Ovary (tissue), 3 donors: Measurements from ENCODE around the gene ADGRD1.

Experiments
- EP300 ChIP-seq: sonication (generic); formaldehyde crosslinking; IDR thresholded peaks from one replicate; pipeline ENCODE4 v1.6.1; 2017; ENCODE audit warnings: antibody characterized with exemption
- POLR2A ChIP-seq: fragments of 450-650 bp; IDR thresholded peaks from one replicate; pipeline ENCODE4 v1.6.1; 2017; ENCODE audit warnings: antibody characterized with exemption, mild to moderate bottlenecking, moderate library complexity
- TF ChIP-seq, protein P1 (sequence below), 3 donors: fragments of 450-650 bp in 2 of 3; fragments of 200-600 bp in 1 of 3; IDR thresholded peaks; one replicate each; pipeline versions ENCODE4 v1.5.1 to v1.8.0; 2016 to 2022; ENCODE audit warnings: antibody characterized with exemption in 3 of 3, mild to moderate bottlenecking in 1 of 3
- donor health status: DM: no; HTN: no; CAD: no.

DNA sequence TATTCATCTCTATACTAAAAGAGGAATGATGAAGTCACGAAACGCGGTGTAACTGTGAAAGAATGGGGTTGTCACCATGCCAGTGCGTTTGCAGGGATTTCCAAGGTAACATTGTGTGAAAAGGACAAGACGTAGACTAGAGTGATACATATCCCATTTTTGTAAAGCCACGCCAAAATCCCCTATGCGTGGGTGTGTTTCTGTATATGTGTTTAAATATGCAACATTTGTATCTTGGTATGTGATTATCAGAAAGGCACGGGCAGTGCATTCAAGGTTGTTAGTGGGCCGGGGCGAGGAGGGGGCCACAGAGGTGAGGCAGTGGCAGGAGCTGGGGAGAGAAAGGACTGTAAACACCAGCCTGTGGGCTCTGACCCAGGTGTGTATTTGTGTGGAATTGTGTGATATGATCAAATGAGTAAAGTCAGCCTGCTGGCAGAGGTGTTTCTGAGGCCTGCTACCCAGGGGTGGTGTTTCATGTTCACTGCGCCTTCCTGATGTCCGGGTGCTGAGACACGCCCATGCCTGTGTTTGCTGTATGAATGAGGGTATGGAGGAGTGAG is 137.8 kb downstream of the ADGRD1 start:
- TF ChIP-seq, protein P1, sequence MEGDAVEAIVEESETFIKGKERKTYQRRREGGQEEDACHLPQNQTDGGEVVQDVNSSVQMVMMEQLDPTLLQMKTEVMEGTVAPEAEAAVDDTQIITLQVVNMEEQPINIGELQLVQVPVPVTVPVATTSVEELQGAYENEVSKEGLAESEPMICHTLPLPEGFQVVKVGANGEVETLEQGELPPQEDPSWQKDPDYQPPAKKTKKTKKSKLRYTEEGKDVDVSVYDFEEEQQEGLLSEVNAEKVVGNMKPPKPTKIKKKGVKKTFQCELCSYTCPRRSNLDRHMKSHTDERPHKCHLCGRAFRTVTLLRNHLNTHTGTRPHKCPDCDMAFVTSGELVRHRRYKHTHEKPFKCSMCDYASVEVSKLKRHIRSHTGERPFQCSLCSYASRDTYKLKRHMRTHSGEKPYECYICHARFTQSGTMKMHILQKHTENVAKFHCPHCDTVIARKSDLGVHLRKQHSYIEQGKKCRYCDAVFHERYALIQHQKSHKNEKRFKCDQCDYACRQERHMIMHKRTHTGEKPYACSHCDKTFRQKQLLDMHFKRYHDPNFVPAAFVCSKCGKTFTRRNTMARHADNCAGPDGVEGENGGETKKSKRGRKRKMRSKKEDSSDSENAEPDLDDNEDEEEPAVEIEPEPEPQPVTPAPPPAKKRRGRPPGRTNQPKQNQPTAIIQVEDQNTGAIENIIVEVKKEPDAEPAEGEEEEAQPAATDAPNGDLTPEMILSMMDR (IDR thresholded peaks at IDR 0.05), result no peak
- TF ChIP-seq POLR2A (no peak), EP300 (no peak)
